CD14-positive monocyte (primary cell): Measurements from ENCODE around the gene SLC9A9. TPM values are rescaled to one million over a fixed set of nuclear protein-coding genes. Genes with fewer than 3 reads are reported as not detected.

ENCODE experiments used
- DNase-seq, 3 donors: peaks; one replicate each; pipeline ENCODE4 v3.0.0-alpha.2; 2011 to 2022
- H2AFZ ChIP-seq: 2 replicates; pipeline ENCODE4 v1.6.0; 2012; ENCODE audit warnings: mild to moderate bottlenecking, low read depth, low read length, inconsistent platforms; ENCODE audit not compliant: insufficient read depth, poor library complexity, severe bottlenecking
- H3K27ac ChIP-seq, 2 donors: 1 replicate in 1 of 2; 2 replicates in 1 of 2; pipeline ENCODE4 v1.5.1; 2012 to 2013; ENCODE audit warnings: low read length in 2 of 2, control low read depth in 1 of 2, inconsistent platforms in 1 of 2, low read depth in 1 of 2, mild to moderate bottlenecking in 1 of 2
- H3K27me3 ChIP-seq, 2 donors: one replicate each; pipeline versions ENCODE4 v1.6.0 to v1.6.1; 2011 to 2013; ENCODE audit warnings: low read length in 2 of 2; ENCODE audit not compliant: control insufficient read depth in 2 of 2, insufficient read depth in 2 of 2
- H3K36me3 ChIP-seq, 2 donors: replicated peaks in 1 of 2; 1 replicate in 1 of 2; 2 replicates in 1 of 2; pipeline versions ENCODE4 v1.5.1 to v1.6.1; 2012 to 2013; ENCODE audit warnings: low read length in 2 of 2, control low read depth in 1 of 2, inconsistent platforms in 1 of 2, mild to moderate bottlenecking in 1 of 2; ENCODE audit not compliant: insufficient read depth in 2 of 2, control insufficient read depth in 1 of 2
- H3K4me1 ChIP-seq, 2 donors: 1 replicate in 1 of 2; 2 replicates in 1 of 2; pipeline versions ENCODE4 v1.5.1 to v1.6.1; 2012 to 2013; ENCODE audit warnings: low read length in 2 of 2, control low read depth in 1 of 2, inconsistent platforms in 1 of 2, mild to moderate bottlenecking in 1 of 2, moderate library complexity in 1 of 2; ENCODE audit not compliant: insufficient read depth in 2 of 2, control insufficient read depth in 1 of 2
- H3K4me2 ChIP-seq: replicated peaks from 2 replicates; pipeline ENCODE3; 2012; ENCODE audit warnings: low read length, moderate library complexity, mild to moderate bottlenecking; ENCODE audit not compliant: poor library complexity, severe bottlenecking; ENCODE audit errors: extremely low read depth
- H3K4me3 ChIP-seq, 3 experiments: fragments of 200-600 bp in 1 of 3; sonication (generic) in 1 of 3; replicated peaks in 1 of 3; 1 replicate in 2 of 3; 2 replicates in 1 of 3; pipeline ENCODE4 v1.5.1; 2011 to 2013; ENCODE audit warnings: low read length in 3 of 3, mild to moderate bottlenecking in 3 of 3, control low read depth in 2 of 3, low read depth in 2 of 3, inconsistent platforms in 1 of 3, moderate library complexity in 1 of 3
- H3K79me2 ChIP-seq: 2 replicates; pipeline ENCODE4 v1.6.0; 2012; ENCODE audit warnings: mild to moderate bottlenecking, control low read depth, inconsistent platforms, low read length, moderate library complexity; ENCODE audit not compliant: insufficient read depth
- H3K9ac ChIP-seq: 2 replicates; pipeline ENCODE4 v1.6.0; 2017; ENCODE audit warnings: low read length, mild to moderate bottlenecking; ENCODE audit not compliant: insufficient read depth, poor library complexity, severe bottlenecking
- H3K9me3 ChIP-seq, 2 donors: replicated peaks in 1 of 2; 1 replicate in 1 of 2; 2 replicates in 1 of 2; pipeline versions ENCODE4 v1.5.1 to v1.6.1; 2012 to 2013; ENCODE audit warnings: low read length in 2 of 2, control low read depth in 1 of 2; ENCODE audit not compliant: control insufficient read depth in 1 of 2, insufficient read depth in 1 of 2
- H4K20me1 ChIP-seq: 2 replicates; pipeline ENCODE4 v1.6.0; 2012; ENCODE audit warnings: mild to moderate bottlenecking, low read length, control low read depth, moderate library complexity; ENCODE audit not compliant: insufficient read depth
- H3K27ac Mint-ChIP-seq, 7 donors: one replicate each; pipeline ENCODE4 v1.8.0; 2020; ENCODE audit warnings: mild to moderate bottlenecking in 7 of 7, mixed read lengths in 7 of 7, moderate library complexity in 6 of 7, inconsistent platforms in 2 of 7
- H3K27me3 Mint-ChIP-seq, 3 donors: one replicate each; pipeline ENCODE4 v1.8.0; 2021 to 2022; ENCODE audit warnings: low read depth in 3 of 3, mild to moderate bottlenecking in 3 of 3, mixed read lengths in 3 of 3, moderate library complexity in 3 of 3, inconsistent platforms in 1 of 3
- H3K36me3 Mint-ChIP-seq, 2 donors: one replicate each; pipeline ENCODE4 v1.8.0; 2020; ENCODE audit warnings: mixed read lengths in 2 of 2, inconsistent platforms in 1 of 2, mild to moderate bottlenecking in 1 of 2
- H3K4me1 Mint-ChIP-seq: one replicate; pipeline ENCODE4 v1.8.0; 2020; ENCODE audit warnings: mild to moderate bottlenecking, mixed read lengths
- H3K4me3 Mint-ChIP-seq, 2 donors: one replicate each; pipeline ENCODE4 v1.8.0; 2020; ENCODE audit warnings: mild to moderate bottlenecking in 2 of 2, mixed read lengths in 2 of 2, moderate library complexity in 1 of 2
- H3K9me3 Mint-ChIP-seq, 7 donors: one replicate each; pipeline ENCODE4 v1.8.0; 2020 to 2022; ENCODE audit warnings: mixed read lengths in 7 of 7, mild to moderate bottlenecking in 6 of 7, moderate library complexity in 6 of 7, inconsistent platforms in 2 of 7
- CTCF ChIP-seq: fragments of 200-600 bp; IDR thresholded peaks from one replicate; pipeline ENCODE4 v1.8.0; 2022; ENCODE audit warnings: antibody characterized with exemption, mild to moderate bottlenecking
- WGBS: methylation state at CpG from one replicate; pipeline ENCODE4 v1.1.5; 2013; ENCODE audit warnings: missing lambda C conversion rate; ENCODE audit not compliant: insufficient coverage; 5-methylcytosine and 5-hydroxymethylcytosine counted together
- intact Hi-C, 2 donors: fragments of 100-400 bp; cut with micrococcal nuclease; formaldehyde crosslinking; loops; one replicate each; pipeline versions ENCODE4 v1.15.0 to v1.15.1; 2023
- polyA plus RNA-seq, 3 donors: library from polyadenylated mRNA; depleted of rRNA in 1 of 3; unstranded in 2 of 3; stranded (reverse) in 1 of 3; fragments of 300-500 nt in 2 of 3; fragments of >200 nt in 1 of 3; fragmentation: Illumina TruSeq in 2 of 3; gene quantifications; 1 replicate in 2 of 3; 2 replicates in 1 of 3; pipeline ENCODE4 v1.2.3, GENCODE V29; 2012 to 2021

Gene SLC9A9
- polyA plus RNA-seq, 3 donors, result 14.1 to 32.8 (median 27.0) TPM

- Mint-ChIP-seq H3K9me3 (peaks cover 0 to 2% (median 0%) of the 10 kb centered on the region in 7 donors), H3K4me3 (no peak overlapping the region), H3K27ac (peak overlapping the region in 6 of 7 donors; percentile 21 to 77 (median 59)), H3K27me3 (no peaks in the 10 kb centered on the region), H3K4me1 (peaks cover 70% of the 10 kb centered on the region), H3K36me3 (peaks cover 6 to 10% of the 10 kb centered on the region in 2 donors)
- H2AFZ ChIP-seq, result no peak overlapping the region
- intact Hi-C loops, result no loop called here
- no peaks in the 10 kb centered on the region for H4K20me1 ChIP-seq
- no peaks in the 10 kb centered on the region for H3K27me3 ChIP-seq
- H3K36me3 ChIP-seq, result no peaks in the 10 kb centered on the region
- no peak for TF ChIP-seq CTCF
- DNase-seq, result no peak
- no peak overlapping the region for H3K4me2 ChIP-seq
- no peaks in the 10 kb centered on the region for H3K79me2 ChIP-seq
- no CpG with 5 or more reads among the region's 1 CpG for WGBS
- H3K4me1 ChIP-seq, result peaks cover 64 to 78% of the 10 kb centered on the region in 2 donors
- H3K9me3 ChIP-seq, result no peaks in the 10 kb centered on the region
- H3K4me3 ChIP-seq, result no peak overlapping the region
- no peak overlapping the region for H3K9ac ChIP-seq
- H3K27ac ChIP-seq, result peak overlapping the region in 1 of 2 donors; percentile 52
These were observed 25.5 kb downstream of the SLC9A9 start for GRCh38 chr3:143822798-143823197.

DNA sequence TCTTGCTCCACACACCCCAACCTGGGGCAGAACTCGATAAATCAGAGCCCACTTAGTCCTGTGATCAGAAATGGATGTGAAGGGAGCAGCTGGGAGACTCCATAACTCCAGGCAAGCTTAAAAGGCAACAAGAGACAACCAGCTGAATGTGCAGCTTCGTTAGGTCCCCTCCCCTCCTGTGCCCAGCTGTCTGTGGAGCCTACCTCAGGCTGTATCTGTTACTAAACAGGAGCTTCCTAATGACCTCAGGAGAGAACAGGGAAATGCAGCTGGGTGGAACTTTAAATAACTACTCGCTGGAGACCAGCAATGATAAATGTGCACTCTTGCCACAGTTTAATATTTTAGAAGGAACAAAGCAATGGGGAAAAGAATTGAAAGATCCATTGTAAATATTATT is 25.9 kb downstream of the SLC9A9 start:
- peak overlapping the region; percentile 16 to 84 (median 32) for H3K27ac Mint-ChIP-seq
- no peak overlapping the region for H3K4me2 ChIP-seq
- no peaks in the 10 kb centered on the region for H3K79me2 ChIP-seq
- no peaks in the 10 kb centered on the region for H3K36me3 ChIP-seq
- peaks cover 0 to 2% (median 0%) of the 10 kb centered on the region in 7 donors for H3K9me3 Mint-ChIP-seq
- H3K4me1 Mint-ChIP-seq, result peaks cover 66% of the 10 kb centered on the region
- H3K27me3 Mint-ChIP-seq, result no peaks in the 10 kb centered on the region
- no peak overlapping the region for H2AFZ ChIP-seq
- TF ChIP-seq CTCF, result no peak
- 36% methylated on average over 1 of the region's 3 CpGs for WGBS
- H4K20me1 ChIP-seq, result no peaks in the 10 kb centered on the region
- DNase-seq, result no peak
- H3K9ac ChIP-seq, result no peak overlapping the region
- no peak overlapping the region for H3K4me3 ChIP-seq
- H3K4me1 ChIP-seq, result peaks cover 62 to 74% of the 10 kb centered on the region in 2 donors
- peak overlapping the region in 1 of 2 donors; percentile 52 for H3K27ac ChIP-seq
- H3K27me3 ChIP-seq, result no peaks in the 10 kb centered on the region
- H3K9me3 ChIP-seq, result no peaks in the 10 kb centered on the region
- intact Hi-C loops, result no loop called here
- H3K36me3 Mint-ChIP-seq, result peaks cover 4 to 10% of the 10 kb centered on the region in 2 donors
- H3K4me3 Mint-ChIP-seq, result no peak overlapping the region
